Measurements from ENCODE around the gene TBX18.

The TBX18 gene

DNA sequence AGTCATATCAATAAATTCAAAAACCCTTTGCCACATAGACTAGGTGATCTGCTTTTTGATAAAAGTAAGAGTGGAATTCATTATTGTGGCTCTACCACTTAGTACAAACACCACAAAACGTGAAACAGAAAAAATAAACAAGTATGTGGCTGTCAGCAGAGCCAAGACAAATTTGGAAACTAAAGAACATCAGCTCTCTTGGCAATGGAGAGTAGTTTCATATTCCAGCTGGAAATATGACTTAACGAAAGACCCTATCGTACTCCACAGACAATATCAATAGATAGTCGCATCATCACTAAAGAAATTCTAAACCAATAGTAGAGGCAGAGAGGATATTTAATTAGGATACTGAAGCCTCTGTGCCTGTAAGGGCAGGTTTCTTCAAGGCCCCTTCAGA is 20.8 kb downstream of the TBX18 start:
- no peak for DNase-seq

- no peak for DNase-seq
Observed at GRCh38 chr6:84740385-84740784, 24.0 kb downstream of the TBX18 start.

- DNase-seq = no peak
Observed at GRCh38 chr6:84739866-84740208, 24.6 kb downstream of the TBX18 start.

GRCh38 chr6:84738996-84739865 is 25.2 kb downstream of the TBX18 start:
- no peak for DNase-seq

DNA sequence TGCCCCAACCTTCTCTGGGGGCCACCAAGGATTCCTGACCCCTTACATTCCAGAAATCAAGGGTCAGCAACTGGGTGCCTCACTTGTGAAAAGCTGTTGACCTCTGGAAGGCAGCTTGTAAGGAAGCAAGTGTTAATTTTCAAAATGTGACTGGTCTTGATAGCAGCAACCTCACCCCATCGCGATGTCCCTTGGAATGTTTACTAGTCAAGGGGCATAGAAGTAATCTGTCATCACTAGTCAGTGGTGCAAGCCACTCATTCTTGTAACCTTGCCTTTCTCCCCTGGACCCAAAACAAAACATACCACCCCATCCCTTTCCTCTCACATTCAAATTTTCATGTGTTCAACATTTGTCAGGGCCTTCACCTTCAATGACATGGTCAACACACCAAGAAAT is 30.5 kb downstream of the TBX18 start:
- no peak for DNase-seq

GRCh38 chr6:84731901-84732300 is 32.5 kb downstream of the TBX18 start:
- DNase-seq = no peak

DNA sequence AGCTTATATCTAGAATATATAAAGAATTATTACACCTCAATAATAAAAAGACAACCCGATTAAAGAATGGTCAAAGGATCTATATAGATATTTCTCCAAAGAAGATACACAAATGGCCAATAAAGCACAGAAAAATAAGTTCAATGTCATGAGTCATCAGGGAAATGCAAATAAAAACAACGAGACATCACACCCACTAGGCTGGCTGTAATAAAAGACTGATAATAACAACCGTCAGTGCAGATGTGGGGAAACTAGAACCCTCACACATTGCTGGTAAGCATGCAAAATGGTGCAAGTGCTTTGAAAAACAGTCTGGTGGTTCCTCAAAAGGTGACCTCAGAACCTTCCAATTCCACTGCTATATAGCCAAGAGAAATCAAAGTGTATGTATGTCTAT is 33.0 kb downstream of the TBX18 start:
- no peak for DNase-seq

DNA sequence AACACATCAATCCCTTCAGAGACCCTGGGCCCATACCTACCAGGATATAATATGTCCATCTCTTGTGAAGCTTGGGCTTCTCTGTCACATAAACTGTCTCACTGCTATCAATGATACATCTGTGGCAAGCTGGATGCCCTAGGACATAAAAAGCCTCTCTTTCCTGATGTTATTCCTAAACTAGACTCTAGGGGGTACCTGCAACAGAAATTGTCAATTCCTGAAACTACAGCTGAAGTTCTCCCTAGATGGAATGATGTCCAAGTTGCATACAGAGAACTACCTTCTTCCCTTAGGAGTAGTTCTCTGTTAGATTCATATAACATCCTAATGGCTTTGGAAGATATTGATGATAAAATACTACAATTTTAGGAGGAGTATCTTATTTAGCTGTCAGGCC is 35.8 kb downstream of the TBX18 start:
- DNase-seq = no peak

DNA sequence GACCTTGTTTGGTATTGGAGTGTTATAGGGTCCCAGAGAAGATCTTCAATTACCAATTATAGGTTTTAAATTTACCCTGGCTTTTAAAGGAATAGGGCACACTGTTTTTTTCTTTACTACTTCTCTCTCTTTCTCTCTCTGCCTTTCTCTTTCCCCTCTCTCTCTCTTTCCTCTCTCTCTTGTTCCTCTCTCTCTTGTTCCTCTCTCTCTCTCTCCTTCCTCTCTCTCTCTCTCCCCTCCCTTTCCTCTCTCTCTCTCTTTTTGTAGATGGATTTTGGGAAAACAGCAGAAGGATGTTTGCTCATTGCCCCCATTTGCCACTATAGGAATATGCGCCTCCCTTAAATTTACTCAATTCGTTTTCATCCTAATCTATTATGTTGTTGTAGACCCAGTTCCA is 45.2 kb downstream of the TBX18 start:
- DNase-seq = no peak

- no peak for DNase-seq
Observed at GRCh38 chr6:84718038-84718955, 46.1 kb downstream of the TBX18 start.

- no peak for DNase-seq
Observed at GRCh38 chr6:84709121-84709520, 55.3 kb downstream of the TBX18 start.

DNA sequence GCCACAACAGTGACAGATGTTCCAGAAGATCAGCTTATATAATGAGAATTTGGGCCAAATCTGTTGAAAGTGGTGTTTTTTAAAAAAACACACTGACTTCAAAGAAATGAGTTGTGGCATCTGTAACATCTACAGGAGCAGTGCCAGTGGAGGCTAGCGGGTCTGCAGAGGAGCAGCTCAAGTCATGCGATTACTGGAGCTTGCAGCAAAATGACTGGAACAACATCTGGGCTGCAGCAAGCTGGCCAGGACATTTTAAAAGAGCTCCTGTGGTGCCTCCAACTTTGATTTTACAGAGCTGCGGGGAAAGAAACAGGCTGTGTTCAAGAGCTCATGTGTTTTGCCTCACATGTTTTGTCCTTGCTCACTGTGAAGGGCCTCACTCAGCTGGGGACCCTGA is 57.2 kb downstream of the TBX18 start:
- DNase-seq = peak; percentile 30

GRCh38 chr6:84696166-84696565 is 68.2 kb downstream of the TBX18 start:
- DNase-seq = no peak

- no peak for DNase-seq
Observed at GRCh38 chr6:84691978-84692623, 72.3 kb downstream of the TBX18 start.

DNA sequence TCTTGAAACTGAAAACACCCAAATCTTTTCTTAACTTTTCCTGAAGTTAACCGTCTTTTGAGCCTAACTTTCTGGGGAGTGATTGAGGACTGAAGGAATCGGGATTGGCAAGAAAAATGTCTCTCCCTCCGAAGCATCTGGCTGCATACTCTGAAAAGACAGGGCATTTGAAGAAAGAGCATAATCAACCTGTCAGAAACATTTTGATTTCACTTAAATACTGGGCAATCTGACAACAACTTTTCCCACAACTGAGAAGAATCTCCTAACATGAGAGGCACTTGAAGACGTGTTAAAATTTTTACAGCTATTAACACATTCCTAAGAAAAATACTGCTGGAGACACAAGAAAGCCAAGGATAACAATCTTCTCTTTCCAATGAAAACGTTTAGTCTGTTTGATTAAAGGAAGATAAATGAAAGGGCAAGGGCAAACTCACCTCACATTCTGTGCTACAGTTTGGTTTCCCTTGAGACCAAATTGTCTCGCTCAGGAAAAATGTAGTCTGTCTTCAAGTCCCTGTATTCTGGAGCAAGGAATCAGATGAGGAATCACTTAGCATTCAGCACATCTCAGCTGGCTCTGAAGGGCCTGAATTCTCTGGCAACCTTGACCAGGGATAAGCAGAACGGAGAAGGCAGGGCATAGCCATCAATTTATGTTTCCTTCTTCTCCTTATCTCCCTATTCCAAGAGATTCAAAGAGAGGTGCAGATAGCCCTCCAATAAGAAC is 76.1 kb downstream of the TBX18 start:
- DNase-seq = no peak

DNA sequence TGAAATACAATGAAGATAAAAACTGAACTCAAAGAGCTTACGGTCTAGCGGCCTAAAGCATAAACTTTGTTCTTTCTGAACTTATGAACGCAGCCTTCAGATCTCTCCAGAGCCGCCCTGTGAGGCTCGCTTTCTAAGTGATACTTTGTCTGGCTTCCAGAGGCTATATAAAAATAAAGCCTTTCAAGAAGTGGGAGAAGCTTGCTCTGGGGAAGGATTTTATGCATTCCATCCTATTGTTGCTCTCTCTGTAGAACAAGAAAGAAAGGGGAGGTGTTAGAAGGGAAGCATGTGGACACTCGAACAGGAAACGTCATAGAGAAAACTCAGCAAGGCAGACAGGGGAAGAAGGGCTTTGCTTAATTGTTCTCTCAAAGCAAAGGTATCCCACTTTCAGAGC is 77.0 kb downstream of the TBX18 start:
- DNase-seq = peak; percentile 30

GRCh38 chr6:84685983-84686584 is 78.3 kb downstream of the TBX18 start:
- no peak for DNase-seq

GRCh38 chr6:84681693-84682326 is 82.6 kb downstream of the TBX18 start:
- no peak for DNase-seq

- no peak for DNase-seq
Observed at GRCh38 chr6:84675651-84676050, 88.7 kb downstream of the TBX18 start.

GRCh38 chr6:84674395-84674794 is 90.0 kb downstream of the TBX18 start:
- no peak for DNase-seq

GRCh38 chr6:84671183-84671582 is 93.2 kb downstream of the TBX18 start:
- DNase-seq = no peak

- no peak for DNase-seq
Observed at GRCh38 chr6:84669945-84670344, 94.5 kb downstream of the TBX18 start.
